HG03108 (cell line): ENCODE results near the gene DDX1.
A peak's percentile ranks its signal among the peaks of the same experiment; 100 is the strongest.

ENCODE experiments used
- ATAC-seq: cut with Tn5 transposase; IDR thresholded peaks from one replicate; pipeline ENCODE4 v1.9.1; 2021; ENCODE audit warnings: moderate library complexity; ENCODE audit not compliant: unreplicated experiment

Gene DDX1

DNA sequence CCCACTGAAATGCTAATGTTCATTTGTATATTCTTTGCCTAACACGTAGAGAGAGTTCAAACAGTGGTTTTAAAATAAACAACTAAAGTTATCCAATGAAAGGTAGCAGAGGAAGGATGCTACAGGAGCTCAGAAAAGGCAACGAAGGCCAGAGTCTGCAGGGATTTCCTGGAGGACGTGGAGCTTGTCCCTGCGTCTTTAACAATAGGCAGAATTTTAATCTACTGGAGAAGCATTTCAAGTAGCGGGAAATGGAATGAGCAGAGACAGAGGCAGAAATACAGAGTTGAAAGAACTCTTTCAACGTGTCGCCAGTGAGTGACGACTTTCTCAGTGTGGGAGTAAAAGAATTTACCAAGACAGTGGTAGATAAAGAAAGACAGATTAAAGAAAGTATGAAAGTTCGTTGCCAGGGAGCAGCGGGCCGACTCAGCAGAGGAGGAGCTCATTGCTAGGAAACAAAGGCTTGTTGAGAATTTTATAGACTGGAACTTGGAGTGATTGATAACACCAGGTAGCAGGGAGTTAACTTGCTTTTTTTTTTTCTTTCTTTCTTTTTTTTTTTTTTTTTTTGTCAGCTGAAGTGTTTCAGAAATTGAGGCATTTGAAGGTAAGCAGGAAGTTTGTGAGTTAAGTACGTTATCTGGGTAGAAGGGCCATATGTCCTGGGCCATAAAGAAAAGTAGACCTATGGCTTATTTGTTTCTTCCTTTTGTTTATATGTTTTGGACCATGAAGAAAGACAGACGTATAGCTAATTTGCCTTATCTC, 29.9 kb upstream of the DDX1 start:
- ATAC-seq: peak; percentile 15

DNA sequence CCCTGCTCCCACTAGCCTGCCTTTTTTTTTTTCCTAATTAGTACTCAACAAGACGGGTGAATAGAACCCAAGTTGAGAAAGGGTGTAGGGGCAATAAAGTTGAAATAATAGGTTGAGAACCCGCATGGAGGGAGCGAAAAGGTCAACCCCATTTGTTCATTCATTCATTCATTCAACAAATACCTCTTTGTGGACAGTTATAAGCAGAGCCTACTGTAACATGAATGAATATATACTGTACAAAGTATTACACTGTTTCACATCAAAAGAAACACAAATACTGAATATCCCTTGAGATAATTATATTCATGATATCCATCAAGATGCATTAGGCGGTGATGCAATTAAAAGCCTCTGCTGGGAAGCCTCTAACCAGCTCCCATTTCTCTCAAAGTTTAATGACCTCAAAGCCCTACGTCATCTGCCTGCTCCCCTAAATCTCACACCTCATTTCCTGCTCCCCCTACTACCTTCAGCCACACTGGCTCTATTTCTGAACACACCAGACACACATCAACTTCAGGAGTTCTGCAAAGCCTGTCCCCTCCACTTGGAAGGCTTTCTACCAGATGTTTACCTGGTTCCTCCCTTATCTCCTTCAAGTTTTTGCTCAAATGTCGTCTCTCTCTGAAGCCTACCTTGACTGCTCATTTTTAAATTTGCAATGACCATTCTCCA, 29.2 kb upstream of the DDX1 start:
- no peak for ATAC-seq

DNA sequence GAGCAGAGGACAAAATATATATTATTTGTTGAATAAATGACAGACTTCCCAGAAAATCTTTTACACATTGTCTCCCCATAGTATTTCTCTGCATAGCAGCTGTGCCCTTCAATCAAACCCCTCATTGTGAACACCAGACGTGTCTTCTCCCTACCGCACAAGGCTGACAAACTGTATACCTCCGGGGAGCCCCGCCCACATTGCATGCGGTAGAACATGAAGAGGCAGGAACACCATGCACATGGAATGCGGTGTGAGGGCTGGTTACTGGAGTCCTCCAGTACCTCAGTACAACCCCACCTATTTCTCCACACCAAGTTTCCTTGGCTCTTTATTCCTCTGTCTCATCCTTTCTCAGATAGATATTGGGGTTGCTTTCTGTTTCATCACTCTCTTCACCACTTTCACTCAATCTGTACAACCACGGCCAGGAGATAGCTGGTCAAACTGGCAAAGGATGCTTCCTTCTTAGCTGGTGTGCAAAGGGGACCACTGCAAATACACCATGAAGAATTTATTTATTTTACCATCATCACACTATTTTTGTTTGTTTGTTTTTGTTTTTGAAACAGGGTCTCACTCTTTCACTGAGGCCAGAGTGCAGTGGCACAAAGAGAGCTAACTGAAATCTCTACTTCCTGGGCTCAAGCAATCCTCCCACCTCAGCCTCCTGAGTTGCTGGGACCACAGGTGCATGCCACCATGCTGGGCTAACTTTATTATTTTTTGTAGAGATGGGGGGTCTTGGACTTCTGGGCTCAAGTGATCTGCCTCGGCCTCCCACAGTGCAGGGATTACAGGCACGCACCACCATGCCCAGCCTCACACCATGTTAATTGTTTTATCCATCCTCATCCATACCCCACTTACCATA, 28.2 kb upstream of the DDX1 start:
- ATAC-seq: no peak

DNA sequence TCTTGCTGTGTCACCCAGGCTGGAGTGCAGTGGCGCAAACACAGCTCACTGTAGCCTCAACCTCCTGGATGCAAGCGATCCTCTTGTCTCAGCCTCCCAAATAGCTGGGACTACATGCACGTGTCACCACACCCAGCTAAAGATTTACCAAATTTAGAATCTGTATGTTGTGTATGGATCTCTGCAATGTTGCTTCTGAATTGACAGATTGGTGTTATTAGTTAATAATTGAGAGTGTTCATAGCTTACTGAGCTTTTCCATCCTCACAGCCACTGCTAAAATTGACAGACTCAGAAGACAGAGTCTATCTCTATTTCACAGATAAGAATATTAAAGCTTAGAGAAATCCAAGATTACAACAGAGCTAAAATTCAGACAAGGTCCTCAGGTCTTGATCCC, 26.3 kb upstream of the DDX1 start:
- ATAC-seq: no peak

DNA sequence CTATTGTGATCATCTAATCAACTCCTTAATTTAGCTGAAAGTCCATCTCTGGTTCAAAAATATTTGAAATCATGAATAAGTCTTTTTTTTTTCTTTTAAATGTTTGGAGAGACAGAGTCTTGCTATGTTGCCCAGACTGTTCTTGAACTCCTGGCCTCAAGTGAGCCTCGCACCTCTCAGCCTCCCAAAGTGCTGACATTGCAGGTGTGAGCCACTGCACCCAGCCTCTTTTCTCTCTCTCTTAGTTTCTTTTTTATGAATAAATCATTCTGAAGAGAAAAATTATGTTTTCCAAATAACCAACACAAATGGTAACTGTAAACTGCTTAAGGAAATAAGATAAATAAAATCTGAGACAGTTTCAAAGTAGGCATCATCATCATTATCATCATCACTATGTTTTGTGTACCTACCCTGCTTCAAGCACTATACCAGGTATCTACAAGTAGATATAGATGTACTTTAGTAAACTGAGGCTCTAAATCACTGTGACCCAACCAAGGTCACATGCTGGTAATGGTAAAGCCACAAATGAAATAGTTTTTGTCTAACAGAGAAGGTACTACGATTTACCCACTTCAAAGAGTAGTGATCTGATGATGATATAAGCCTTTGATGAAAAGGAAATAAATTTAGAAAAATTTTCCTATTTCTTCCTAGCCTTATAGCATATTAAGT, 25.5 kb upstream of the DDX1 start:
- no peak for ATAC-seq

DNA sequence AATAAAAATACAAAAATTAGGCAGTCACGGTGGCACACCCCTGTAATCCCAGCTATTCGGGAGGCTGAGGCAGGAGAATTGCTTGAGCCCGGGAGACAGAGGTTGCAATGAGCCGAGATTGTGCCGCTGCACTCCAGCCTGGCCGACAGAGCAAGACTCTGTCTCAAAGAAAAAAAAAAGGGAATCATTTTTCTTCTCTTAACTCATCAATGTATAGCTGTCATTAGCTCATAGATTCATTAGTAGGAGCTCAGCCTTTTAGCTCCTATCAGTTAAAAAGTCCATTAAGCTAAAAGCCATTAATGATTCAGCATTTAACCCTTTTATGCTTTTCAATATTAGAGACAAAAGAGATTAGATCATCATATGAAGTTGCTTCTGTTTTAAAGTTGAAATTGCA, 24.8 kb upstream of the DDX1 start:
- ATAC-seq: no peak

DNA sequence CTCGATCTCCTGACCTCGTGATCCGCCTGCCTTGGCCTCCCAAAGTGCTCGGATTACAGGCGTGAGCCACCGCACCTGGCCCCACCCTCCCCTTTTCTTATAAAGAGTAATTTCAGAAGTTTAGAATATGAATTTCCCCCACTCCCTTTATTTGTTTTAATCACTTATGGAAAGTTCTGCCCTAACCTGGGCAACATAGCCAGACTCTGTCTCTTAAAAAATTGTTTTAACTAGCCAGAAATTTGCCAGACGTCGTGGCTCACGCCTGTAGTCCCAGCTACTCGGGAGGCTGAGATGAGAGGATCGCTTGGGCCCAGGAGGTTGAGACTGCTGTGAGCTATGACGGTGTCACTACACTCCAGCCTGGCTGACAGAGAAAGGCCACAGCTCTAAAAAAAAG, 22.8 kb upstream of the DDX1 start:
- ATAC-seq: no peak

DNA sequence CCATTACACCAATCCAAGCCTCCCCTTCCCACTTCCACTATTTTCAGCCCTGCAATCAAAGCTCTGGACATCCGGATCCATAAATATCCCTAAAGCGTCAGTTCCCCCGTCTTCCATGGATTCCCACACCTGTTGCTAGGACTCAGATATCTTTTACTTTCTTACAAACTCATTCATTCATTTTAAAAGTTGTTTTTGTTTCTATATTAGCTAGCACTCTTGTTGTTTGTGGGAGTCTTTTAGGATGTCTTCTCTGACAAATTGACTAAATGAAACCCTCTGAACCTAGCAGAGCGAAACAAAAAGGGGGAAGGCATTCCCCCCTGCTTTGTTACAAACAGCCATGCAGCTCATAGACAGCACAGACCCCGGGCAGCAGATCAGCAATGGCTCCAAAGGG, 21.6 kb upstream of the DDX1 start:
- ATAC-seq: no peak

DNA sequence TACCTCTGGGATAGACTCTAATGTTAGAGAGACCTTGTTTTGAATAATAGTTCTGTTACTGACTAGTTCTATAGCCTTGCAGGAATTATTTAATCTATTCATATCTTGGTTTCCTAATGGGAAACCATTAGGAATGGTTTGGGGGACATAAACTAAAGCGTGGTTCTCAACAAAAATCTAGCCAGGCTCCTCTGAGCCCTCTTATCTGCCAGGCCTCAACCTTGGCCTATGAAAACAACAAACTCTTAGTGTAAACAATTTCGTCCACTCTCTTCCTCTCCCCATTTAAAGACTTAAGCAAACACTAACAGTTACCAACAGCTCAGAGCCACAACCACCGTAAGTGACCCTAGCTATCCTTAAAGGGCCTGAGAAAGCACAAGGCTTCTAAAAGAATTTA, 19.9 kb upstream of the DDX1 start:
- ATAC-seq: no peak

DNA sequence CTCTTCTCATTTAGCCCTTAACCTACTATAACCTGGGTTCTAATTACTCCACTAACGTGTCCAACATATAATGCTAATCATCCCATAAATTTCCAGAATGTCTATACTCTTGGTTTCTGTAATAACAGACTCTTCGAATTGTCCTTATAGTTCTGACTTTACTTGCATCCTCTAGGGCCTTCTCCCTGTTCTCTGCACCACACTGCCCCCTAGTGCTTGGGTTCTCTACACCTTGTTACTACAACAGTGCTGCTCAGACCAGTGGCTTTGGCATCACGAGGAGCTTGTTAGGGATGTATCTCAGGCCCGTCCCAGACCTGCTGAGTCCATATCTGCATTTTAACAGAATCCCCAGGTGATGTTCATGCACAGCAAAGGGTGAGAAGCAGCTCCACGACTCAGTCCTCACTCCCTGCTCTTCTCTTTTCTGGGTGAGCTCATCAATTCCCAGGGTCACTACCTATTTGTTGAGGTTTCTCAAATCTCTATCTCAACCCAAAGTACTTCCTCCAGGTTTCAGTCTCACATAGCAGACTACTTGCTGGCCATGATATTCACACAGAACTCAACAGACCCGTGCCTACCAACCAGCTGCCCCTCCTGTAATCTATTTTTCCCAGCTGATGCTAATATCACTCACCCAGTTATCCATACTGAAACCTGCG, 14.5 kb upstream of the DDX1 start:
- peak; percentile 93 for ATAC-seq

DNA sequence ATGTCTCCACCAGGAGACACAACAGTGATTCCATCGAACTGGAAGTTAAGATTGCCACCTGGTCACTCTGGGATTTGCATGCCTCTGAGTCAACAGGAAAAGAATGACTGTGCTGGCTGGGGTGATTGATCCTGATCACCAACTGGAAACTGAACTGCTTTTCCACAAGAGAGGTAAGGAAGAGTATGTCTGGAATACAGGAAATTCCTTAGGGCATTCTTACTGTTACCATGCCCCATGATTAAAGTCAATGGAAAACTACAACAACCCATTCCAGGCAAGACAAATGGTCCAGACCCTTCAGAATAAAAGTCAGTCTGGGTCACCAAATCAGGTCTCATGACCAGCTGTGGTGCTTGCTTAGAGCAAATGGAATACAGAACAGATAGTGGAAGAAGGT, 12.0 kb upstream of the DDX1 start:
- ATAC-seq: no peak

DNA sequence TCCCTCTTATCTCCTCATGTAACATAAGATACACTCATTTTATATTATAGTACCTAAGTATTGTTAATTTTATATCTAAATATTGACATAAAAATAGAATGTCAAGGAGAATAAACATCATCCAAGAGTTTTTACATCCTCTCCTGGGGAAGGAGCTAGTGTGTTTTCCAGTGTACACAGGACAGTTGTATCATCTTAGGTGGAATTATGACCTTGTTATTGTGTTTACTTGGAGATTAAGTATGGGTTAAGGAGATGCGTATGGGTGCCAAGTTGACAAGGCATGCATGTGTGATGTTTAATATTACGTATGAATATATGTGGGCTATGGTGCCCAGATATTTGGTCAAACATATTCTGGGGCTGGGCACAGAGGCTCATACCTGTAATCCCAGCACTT, 11.2 kb upstream of the DDX1 start:
- ATAC-seq: no peak

DNA sequence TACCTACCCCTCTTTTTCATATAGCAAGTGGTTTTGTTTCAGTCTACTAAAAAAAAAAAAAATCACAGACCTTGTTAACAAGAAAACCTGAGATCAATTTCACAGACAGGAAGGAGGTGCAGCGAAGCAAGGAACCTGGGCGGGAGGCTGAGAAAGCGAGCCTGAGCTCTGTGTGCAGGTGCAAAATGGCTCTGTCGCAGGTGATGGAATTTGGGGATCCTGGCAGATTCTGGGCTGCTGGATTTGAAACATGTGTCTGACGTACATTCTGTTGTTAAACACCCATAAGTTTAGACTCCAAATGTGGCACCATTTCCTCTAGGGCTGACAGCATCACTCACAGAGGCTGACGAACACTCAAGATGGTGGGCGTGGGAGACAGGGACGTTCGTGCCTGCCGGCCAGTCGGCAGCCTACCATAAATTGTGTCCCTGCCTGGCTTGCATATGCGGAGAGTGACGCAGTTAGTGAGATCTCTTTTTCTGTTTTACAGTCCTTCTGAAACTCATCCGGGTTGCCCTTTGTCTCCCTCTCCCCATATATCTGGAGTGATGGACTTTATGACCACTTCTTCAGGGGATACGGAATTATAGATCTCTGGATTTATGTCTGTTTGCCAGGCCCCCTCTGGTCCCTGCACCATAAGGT, 8.8 kb upstream of the DDX1 start:
- ATAC-seq: no peak

DNA sequence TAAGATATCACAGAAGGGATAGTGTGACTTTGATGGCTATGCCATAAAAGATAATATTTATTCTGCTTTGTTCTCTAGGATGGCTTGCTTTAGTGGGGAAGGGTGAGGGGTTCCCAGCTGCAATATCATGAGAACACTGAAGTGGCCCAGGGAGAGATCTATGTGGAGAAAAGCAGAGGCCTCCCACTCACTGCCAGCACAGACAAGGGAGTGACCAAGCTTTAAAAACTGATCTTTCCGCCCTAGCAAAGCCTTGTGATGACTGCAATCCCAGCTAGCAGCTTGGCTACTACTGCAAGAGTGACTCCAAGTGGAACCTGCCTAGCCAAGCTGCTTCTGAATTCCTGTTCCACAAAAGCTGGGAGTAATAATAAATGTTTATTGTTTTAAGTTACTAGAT, 7.8 kb upstream of the DDX1 start:
- ATAC-seq: no peak

DNA sequence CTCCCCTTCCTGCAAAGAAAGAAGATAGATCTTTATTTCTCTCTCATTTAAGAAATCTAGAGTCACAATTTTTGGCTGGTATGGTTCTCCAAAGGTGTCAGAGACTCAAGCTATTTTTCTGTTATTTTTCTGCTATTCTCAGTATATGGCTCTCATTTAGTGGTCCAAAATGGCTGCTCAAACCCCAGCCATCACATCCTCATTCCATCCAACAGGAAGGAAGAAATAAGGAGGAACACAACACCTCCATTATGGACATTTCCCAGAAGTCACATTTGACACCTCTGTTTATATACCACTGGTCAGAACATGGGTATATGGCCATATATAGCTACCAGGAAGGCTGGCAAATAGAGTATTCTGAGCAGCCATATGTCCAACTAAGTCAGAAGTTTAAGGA, 7.4 kb upstream of the DDX1 start:
- ATAC-seq: no peak

DNA sequence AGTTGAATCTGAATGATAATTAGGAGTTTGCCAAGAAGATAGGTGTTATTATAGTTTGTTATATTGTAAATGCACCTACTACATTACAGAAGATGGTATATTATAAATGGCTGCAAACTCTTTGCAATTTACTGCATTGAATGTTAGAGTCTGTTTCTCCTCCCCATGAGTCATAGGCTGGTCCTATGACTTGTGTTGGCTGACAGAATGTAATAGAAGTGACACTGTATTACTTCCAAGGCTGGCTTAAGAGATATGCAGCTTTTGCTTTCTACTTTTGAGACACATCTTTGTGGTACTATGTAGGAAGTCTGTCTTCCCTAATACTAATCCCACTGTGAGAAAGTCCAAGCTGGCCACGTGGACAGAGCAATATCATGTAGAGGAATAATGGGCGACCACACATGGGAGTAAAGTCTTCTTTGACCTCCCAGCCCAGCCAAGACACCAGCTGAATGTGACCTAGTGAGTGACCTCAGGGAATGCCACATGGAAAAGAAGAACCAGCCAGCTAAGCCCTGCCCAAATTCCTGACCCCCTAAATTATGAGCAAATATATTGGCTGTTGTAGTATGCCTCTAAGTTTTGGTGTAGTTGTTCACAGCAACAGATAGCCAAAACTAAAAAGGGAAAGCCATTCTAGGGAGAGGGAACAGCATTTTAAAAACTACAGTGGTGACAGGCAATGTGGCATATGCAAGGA, 6.8 kb upstream of the DDX1 start:
- ATAC-seq: no peak

DNA sequence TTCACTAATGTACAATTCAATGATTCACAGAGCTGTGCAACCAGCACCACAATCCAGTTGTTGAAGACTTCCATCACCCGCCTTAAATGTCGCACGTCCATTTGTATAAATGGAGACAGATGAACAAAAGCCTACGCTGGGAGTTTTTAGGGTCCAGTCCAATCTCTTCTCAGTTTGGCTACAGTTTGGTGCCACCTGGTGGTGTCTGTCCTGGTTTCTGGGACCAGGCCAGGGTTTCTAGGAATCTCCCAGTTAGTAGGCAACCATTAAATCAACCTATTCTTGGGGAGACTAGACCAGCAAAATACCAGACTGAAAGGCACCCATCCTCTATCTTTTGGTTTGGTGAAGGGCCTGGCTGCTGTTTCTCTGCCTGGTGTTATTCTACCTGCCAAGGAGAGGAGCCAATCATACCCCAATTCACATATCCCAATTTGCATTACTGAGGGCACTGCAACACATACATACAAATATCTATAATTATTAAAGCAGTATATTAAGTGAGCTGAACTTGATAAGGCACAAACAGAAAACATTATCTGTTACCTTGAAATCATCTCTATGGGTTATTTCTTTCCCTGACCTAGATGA, 3.2 kb upstream of the DDX1 start:
- ATAC-seq: no peak

DNA sequence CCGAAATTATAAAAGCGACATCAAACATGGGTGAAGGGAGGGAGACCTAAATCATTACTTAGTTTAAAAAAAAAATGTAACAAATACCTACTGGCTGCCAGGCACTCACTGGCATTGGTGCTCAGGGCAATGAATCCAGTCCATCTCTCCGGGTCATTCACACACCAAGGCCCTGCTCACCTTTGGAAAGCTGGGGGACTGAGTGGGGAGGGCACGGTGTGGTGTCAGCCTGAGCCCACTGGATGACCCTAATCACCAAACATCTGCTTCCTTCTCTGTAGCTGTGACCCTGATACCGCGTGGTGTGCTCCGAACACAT, 336 bp upstream of the DDX1 start:
- no peak for ATAC-seq

DNA sequence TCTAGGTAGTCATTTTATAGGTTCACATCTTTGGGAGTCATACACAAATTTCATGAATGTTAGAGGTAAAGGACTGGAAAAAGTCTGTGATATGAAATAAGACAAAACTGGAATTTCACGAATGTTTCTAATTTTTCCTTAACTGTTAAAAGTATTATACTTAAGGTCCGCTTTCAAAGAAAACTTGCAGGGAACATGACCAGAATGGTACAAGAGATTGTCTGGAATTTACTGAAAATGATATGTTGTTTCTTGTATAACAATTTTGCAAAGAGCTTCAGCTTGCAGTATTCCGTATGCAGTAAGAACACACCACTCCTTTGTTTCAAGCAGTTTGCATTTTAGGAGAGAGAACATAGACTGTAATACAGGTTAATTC, 1.6 kb downstream of the DDX1 start:
- no peak for ATAC-seq
